ENCODE data around the gene MPL.

Gene MPL

GRCh38 chr1:43293176-43293575 is 44.4 kb upstream of the MPL start:
- TF ChIP-seq POLR2AphosphoS5 (IDR thresholded peaks at IDR 0.05; ENCODE audit: low read depth, low read length): no peak

- TF ChIP-seq REST (IDR thresholded peaks at IDR 0.05; ENCODE audit: insufficient read depth in 1 of 2, low read depth in 2 of 2, low read length in 2 of 2): no peak
- no peak for TF ChIP-seq FOXP2 (optimal IDR thresholded peaks at IDR 0.05; ENCODE audit: borderline replicate concordance, extremely low read depth, extremely low read length, insufficient read depth)
Measured at GRCh38 chr1:43293896-43294760, 43.5 kb upstream of the MPL start.

GRCh38 chr1:43294761-43295160 is 42.9 kb upstream of the MPL start:
- TF ChIP-seq POLR2AphosphoS5 (IDR thresholded peaks at IDR 0.05; ENCODE audit: low read depth, low read length) (no peak), REST (IDR thresholded peaks at IDR 0.05; ENCODE audit: insufficient read depth in 1 of 2, low read depth in 2 of 2, low read length in 2 of 2) (no peak), FOXP2 (optimal IDR thresholded peaks at IDR 0.05; ENCODE audit: borderline replicate concordance, extremely low read depth, extremely low read length, insufficient read depth) (no peak), TAF1 (IDR thresholded peaks at IDR 0.05; ENCODE audit: borderline replicate concordance, insufficient read depth, low read length) (no peak), SIN3A (IDR thresholded peaks at IDR 0.05; ENCODE audit: borderline replicate concordance, insufficient read depth, low read length) (no peak)

GRCh38 chr1:43296207-43296606 is 41.4 kb upstream of the MPL start:
- TF ChIP-seq POLR2AphosphoS5 (IDR thresholded peaks at IDR 0.05; ENCODE audit: low read depth, low read length) (no peak), REST (IDR thresholded peaks at IDR 0.05; ENCODE audit: insufficient read depth in 1 of 2, low read depth in 2 of 2, low read length in 2 of 2) (no peak), TAF1 (IDR thresholded peaks at IDR 0.05; ENCODE audit: borderline replicate concordance, insufficient read depth, low read length) (no peak), FOXP2 (optimal IDR thresholded peaks at IDR 0.05; ENCODE audit: borderline replicate concordance, extremely low read depth, extremely low read length, insufficient read depth) (no peak), SIN3A (IDR thresholded peaks at IDR 0.05; ENCODE audit: borderline replicate concordance, insufficient read depth, low read length) (no peak)

- TF ChIP-seq POLR2AphosphoS5 (IDR thresholded peaks at IDR 0.05; ENCODE audit: low read depth, low read length) (no peak), TAF1 (IDR thresholded peaks at IDR 0.05; ENCODE audit: borderline replicate concordance, insufficient read depth, low read length) (no peak), SIN3A (IDR thresholded peaks at IDR 0.05; ENCODE audit: borderline replicate concordance, insufficient read depth, low read length) (no peak)
Measured at GRCh38 chr1:43298055-43298454, 39.6 kb upstream of the MPL start.

- TF ChIP-seq SIN3A (IDR thresholded peaks at IDR 0.05; ENCODE audit: borderline replicate concordance, insufficient read depth, low read length) (no peak), TAF1 (IDR thresholded peaks at IDR 0.05; ENCODE audit: borderline replicate concordance, insufficient read depth, low read length) (no peak)
Measured at GRCh38 chr1:43299101-43299500, 38.5 kb upstream of the MPL start.
